Measurements from ENCODE around the gene ACOXL. TPM values are rescaled to one million over a fixed set of nuclear protein-coding genes. Genes with fewer than 3 reads are reported as not detected.

Gene ACOXL
- total RNA-seq, 4 donors from 2014 or later = 1.2 to 10.6 (median 2.1) TPM

DNA sequence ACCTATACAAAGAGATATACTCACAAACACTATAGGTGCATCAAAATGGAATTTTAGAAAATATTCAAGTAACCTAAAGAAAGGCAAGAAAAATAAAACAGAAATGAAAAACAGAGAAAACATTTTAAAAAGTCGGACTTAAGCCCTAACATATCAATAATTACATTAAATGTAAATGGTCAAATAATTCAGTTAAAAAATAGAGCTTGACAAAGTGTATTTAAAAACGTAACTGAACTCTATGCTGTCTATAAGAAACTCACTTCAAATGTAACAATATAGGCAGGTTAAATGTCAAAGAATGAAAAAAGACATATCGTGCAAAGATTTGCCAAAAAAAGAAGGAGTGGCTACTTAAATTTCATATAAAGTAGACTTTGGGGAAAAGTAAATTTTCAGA lies 163.9 kb downstream of the ACOXL start:
- no peaks in the 10 kb centered on the region for H3K9me3 ChIP-seq
- DNase-seq = no peak
- no peaks in the 10 kb centered on the region for H3K36me3 ChIP-seq
- no peaks in the 10 kb centered on the region for H3K4me1 ChIP-seq
- no peaks in the 10 kb centered on the region for H3K27me3 ChIP-seq
- TF ChIP-seq CTCF (IDR thresholded peaks at IDR 0.05) (no peak), POLR2A (IDR thresholded peaks at IDR 0.05) (no peak)
- 55 to 85% methylated on average over 3 of the region's 3 CpGs for WGBS, 2 donors
- intact Hi-C loops (cut with DNase I) = no loop called here
- no peak overlapping the region for H3K27ac ChIP-seq
- no peak overlapping the region for H3K4me3 ChIP-seq (replicated peaks in 1 of 3)

DNA sequence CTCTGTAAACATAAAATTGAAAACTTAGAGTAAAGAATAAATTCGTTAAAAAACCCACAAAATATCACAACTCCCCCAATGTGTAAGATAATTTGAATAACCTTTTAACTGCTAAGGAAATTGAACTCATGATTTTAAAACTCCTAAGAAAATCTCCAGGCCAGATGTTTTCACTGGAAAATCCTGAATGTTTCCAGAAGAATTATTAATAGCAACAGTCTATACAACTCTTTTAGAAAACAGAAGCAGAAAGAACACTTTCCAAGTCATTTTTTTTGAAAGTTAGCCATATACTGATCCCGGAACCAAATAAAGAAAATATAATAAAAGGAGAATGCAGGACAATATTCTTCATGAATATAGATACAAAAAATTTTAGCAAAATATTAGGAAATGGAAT lies 165.6 kb downstream of the ACOXL start:
- DNase-seq = no peak
- H3K36me3 ChIP-seq = no peaks in the 10 kb centered on the region
- H3K4me1 ChIP-seq = no peaks in the 10 kb centered on the region
- H3K27ac ChIP-seq = no peak overlapping the region
- no peak for TF ChIP-seq POLR2A (IDR thresholded peaks at IDR 0.05)
- no peak for TF ChIP-seq CTCF (IDR thresholded peaks at IDR 0.05)
- no peaks in the 10 kb centered on the region for H3K9me3 ChIP-seq
- intact Hi-C loops (cut with DNase I) = no loop called here
- no peaks in the 10 kb centered on the region for H3K27me3 ChIP-seq
- H3K4me3 ChIP-seq (replicated peaks in 1 of 3) = no peak overlapping the region
- 47 to 77% methylated on average over 2 of the region's 2 CpGs for whole genome bisulfite sequencing, 2 donors

GRCh38 chr2:110900191-110900590 lies 167.8 kb downstream of the ACOXL start:
- Histone ChIP-seq H3K36me3 (no peaks in the 10 kb centered on the region), H3K27me3 (no peaks in the 10 kb centered on the region), H3K9me3 (no peaks in the 10 kb centered on the region), H3K27ac (no peak overlapping the region), H3K4me3 (replicated peaks in 1 of 3) (no peak overlapping the region), H3K4me1 (no peaks in the 10 kb centered on the region)
- intact Hi-C loops (cut with DNase I) = no loop called here
- no peak for DNase-seq
- 59 to 66% methylated on average over 2 of the region's 2 CpGs for WGBS, 2 donors
- TF ChIP-seq CTCF (IDR thresholded peaks at IDR 0.05) (no peak), POLR2A (IDR thresholded peaks at IDR 0.05) (no peak)

GRCh38 chr2:110903548-110903947 lies 171.2 kb downstream of the ACOXL start:
- Histone ChIP-seq H3K36me3 (no peaks in the 10 kb centered on the region), H3K27me3 (no peaks in the 10 kb centered on the region), H3K27ac (no peak overlapping the region), H3K4me3 (replicated peaks in 1 of 3) (no peak overlapping the region), H3K9me3 (no peaks in the 10 kb centered on the region), H3K4me1 (no peaks in the 10 kb centered on the region)
- TF ChIP-seq CTCF (IDR thresholded peaks at IDR 0.05) (no peak), POLR2A (IDR thresholded peaks at IDR 0.05) (no peak)
- WGBS, 2 donors = 79 to 80% methylated on average over 3 of the region's 3 CpGs
- no peak for DNase-seq
- intact Hi-C loops (cut with DNase I) = no loop called here

DNA sequence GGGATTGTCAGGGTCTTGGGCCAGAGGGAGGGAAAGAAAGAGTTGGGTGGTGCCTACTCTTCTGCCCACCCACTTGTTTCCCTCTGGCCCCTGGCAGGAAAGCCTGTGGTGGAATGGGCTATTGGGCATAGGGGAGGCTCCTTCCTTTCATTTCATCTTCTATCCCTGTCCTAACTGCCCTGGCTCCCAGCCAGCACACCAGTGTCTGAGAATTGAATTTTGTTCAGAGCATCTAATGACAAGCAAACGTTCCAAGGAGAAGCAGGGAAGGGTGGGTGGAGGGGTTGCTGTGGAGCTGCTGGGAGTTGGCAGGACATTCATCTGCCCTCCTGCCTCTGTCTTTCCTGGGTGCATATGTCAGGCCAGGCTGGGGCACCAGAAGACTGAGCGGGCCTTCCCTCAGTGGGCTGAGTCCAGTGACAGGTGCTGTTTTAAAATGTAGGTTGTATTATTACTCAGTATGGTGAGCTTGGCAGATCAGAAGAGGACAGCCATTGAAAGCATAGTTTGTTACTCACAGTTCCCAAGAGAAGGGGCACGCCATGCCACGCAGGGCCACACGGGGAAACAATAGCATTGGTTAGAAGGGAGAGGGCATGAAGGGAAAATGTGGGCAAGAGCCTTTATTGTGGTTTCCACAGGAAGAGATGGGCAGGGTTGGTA lies 171.9 kb downstream of the ACOXL start:
- no peaks in the 10 kb centered on the region for H3K4me1 ChIP-seq

More for the DNA sequence above, 171.9 kb downstream of the ACOXL start:
- Histone ChIP-seq H3K4me3 (replicated peaks in 1 of 3) (no peak overlapping the region), H3K9me3 (no peaks in the 10 kb centered on the region), H3K27ac (no peak overlapping the region), H3K27me3 (no peaks in the 10 kb centered on the region), H3K36me3 (no peaks in the 10 kb centered on the region)
- intact Hi-C loops (cut with DNase I) = no loop called here
- TF ChIP-seq POLR2A (IDR thresholded peaks at IDR 0.05) (no peak), CTCF (IDR thresholded peaks at IDR 0.05) (no peak)
- WGBS, 2 donors = 73 to 84% methylated on average over 5 of the region's 5 CpGs
- no peak for DNase-seq
